H9 (cell line): ENCODE data around the gene SRRM2. TPM values are rescaled to one million over a fixed set of nuclear protein-coding genes. Genes with fewer than 3 reads are reported as not detected.

Source experiments
- DNase-seq: peaks from one replicate; pipeline ENCODE4 v3.0.0-alpha.2; 2017
- H2AFZ ChIP-seq: one replicate; pipeline ENCODE4 v1.6.1; 2013; ENCODE audit warnings: mild to moderate bottlenecking, low read length, control low read depth, moderate library complexity
- H2AK5ac ChIP-seq: 2 replicates; pipeline ENCODE4 v1.6.1; 2013; ENCODE audit warnings: low read length, control low read depth, mixed read lengths; ENCODE audit not compliant: insufficient read length
- H2BK120ac ChIP-seq: one replicate; pipeline ENCODE4 v1.6.1; 2013; ENCODE audit warnings: low read depth, mild to moderate bottlenecking, low read length, control low read depth, inconsistent platforms; ENCODE audit not compliant: poor library complexity, severe bottlenecking
- H2BK12ac ChIP-seq: 2 replicates; pipeline ENCODE4 v1.6.1; 2013; ENCODE audit warnings: low read length, control low read depth, mixed read lengths, low read depth; ENCODE audit not compliant: insufficient read length
- H2BK15ac ChIP-seq: 2 replicates; pipeline ENCODE4 v1.6.1; 2013; ENCODE audit warnings: low read depth, low read length, control low read depth
- H2BK20ac ChIP-seq: one replicate; pipeline ENCODE4 v1.6.1; 2013; ENCODE audit warnings: low read depth, mild to moderate bottlenecking, low read length, control low read depth, inconsistent platforms; ENCODE audit not compliant: poor library complexity, severe bottlenecking
- H2BK5ac ChIP-seq: 2 replicates; pipeline ENCODE4 v1.6.1; 2013; ENCODE audit warnings: low read length, control low read depth, mixed read lengths; ENCODE audit not compliant: insufficient read length
- H3K14ac ChIP-seq: 2 replicates; pipeline ENCODE4 v1.6.1; 2013; ENCODE audit warnings: low read length, control low read depth; ENCODE audit not compliant: insufficient read depth
- H3K18ac ChIP-seq: 2 replicates; pipeline ENCODE4 v1.6.1; 2013; ENCODE audit warnings: low read depth, mild to moderate bottlenecking, mixed read lengths, low read length, control low read depth; ENCODE audit not compliant: insufficient read length
- H3K23ac ChIP-seq: 2 replicates; pipeline ENCODE4 v1.6.1; 2013; ENCODE audit warnings: low read length, control low read depth, mixed read lengths, low read depth; ENCODE audit not compliant: insufficient read length
- H3K23me2 ChIP-seq: 2 replicates; pipeline ENCODE4 v1.6.1; 2013; ENCODE audit warnings: low read depth, mild to moderate bottlenecking, mixed read lengths, low read length, control low read depth; ENCODE audit not compliant: insufficient read length, poor library complexity, severe bottlenecking
- H3K27ac ChIP-seq: 2 replicates; pipeline ENCODE4 v1.5.1; 2013; ENCODE audit warnings: low read length, control low read depth, mixed read lengths, low read depth; ENCODE audit not compliant: insufficient read length
- H3K27me3 ChIP-seq: 2 replicates; pipeline ENCODE4 v1.6.1; 2013; ENCODE audit warnings: low read length, control low read depth, inconsistent platforms; ENCODE audit not compliant: insufficient read depth
- H3K4ac ChIP-seq: 2 replicates; pipeline ENCODE4 v1.6.1; 2013; ENCODE audit warnings: low read depth, mild to moderate bottlenecking, control low read depth, inconsistent platforms, low read length, moderate library complexity
- H3K4me1 ChIP-seq: 2 replicates; pipeline ENCODE4 v1.6.1; 2013; ENCODE audit warnings: low read length, control low read depth, inconsistent platforms; ENCODE audit not compliant: insufficient read depth
- H3K4me2 ChIP-seq: 2 replicates; pipeline ENCODE4 v1.6.1; 2013; ENCODE audit warnings: low read length, control low read depth, mixed read lengths; ENCODE audit not compliant: insufficient read length, insufficient read depth
- H3K56ac ChIP-seq: 2 replicates; pipeline ENCODE4 v1.6.1; 2013; ENCODE audit warnings: low read depth, mild to moderate bottlenecking, mixed read lengths, low read length, control low read depth; ENCODE audit not compliant: insufficient read length
- H3K79me1 ChIP-seq: 2 replicates; pipeline ENCODE4 v1.6.1; 2013; ENCODE audit warnings: low read depth, mild to moderate bottlenecking, moderate library complexity, low read length, control low read depth, inconsistent platforms; ENCODE audit not compliant: insufficient read depth, poor library complexity, severe bottlenecking
- H3K79me2 ChIP-seq: 2 replicates; pipeline ENCODE4 v1.6.1; 2013; ENCODE audit warnings: low read length, control low read depth, inconsistent platforms; ENCODE audit not compliant: insufficient read depth
- H3K9ac ChIP-seq: 2 replicates; pipeline ENCODE4 v1.6.1; 2013; ENCODE audit warnings: low read length, control low read depth, mixed read lengths; ENCODE audit not compliant: insufficient read length; ENCODE audit errors: extremely low read depth
- H3K9me3 ChIP-seq: one replicate; pipeline ENCODE4 v1.6.1; 2013; ENCODE audit warnings: low read depth, low read length, inconsistent platforms; ENCODE audit not compliant: control insufficient read depth
- H3T11ph ChIP-seq: one replicate; pipeline ENCODE4 v1.6.1; 2013; ENCODE audit warnings: mild to moderate bottlenecking, low read length, control low read depth, inconsistent platforms
- H4K20me1 ChIP-seq: one replicate; pipeline ENCODE4 v1.6.1; 2013; ENCODE audit not compliant: control insufficient read depth, insufficient read length, insufficient read depth
- H4K5ac ChIP-seq: 2 replicates; pipeline ENCODE4 v1.6.1; 2013; ENCODE audit warnings: low read depth, mild to moderate bottlenecking, mixed read lengths, low read length, control low read depth; ENCODE audit not compliant: insufficient read length
- H4K8ac ChIP-seq: replicated peaks from 2 replicates; pipeline ENCODE4 v1.6.1; 2013; ENCODE audit warnings: low read length, control low read depth, mixed read lengths, low read depth; ENCODE audit not compliant: insufficient read length
- H4K91ac ChIP-seq: 2 replicates; pipeline ENCODE4 v1.6.1; 2013; ENCODE audit warnings: low read depth, mild to moderate bottlenecking, moderate library complexity, mixed read lengths, low read length, control low read depth; ENCODE audit not compliant: insufficient read length
- H3K27ac Mint-ChIP-seq, 3 experiments: 2 replicates in 2 of 3; 3 replicates in 1 of 3; pipeline ENCODE4 v1.8.0; 2020 to 2021; ENCODE audit warnings: mixed read lengths in 3 of 3, mild to moderate bottlenecking in 1 of 3, moderate library complexity in 1 of 3
- H3K27me3 Mint-ChIP-seq: 2 replicates; pipeline ENCODE4 v1.8.0; 2021; ENCODE audit warnings: low read depth, mild to moderate bottlenecking, moderate library complexity, mixed read lengths
- H3K36me3 Mint-ChIP-seq, 3 experiments: 2 replicates in 2 of 3; 3 replicates in 1 of 3; pipeline ENCODE4 v1.8.0; 2020 to 2021; ENCODE audit warnings: low read depth in 3 of 3, mixed read lengths in 3 of 3; ENCODE audit not compliant: insufficient read depth in 1 of 3
- H3K4me1 Mint-ChIP-seq, 2 experiments: 2 replicates each; pipeline ENCODE4 v1.8.0; 2020; ENCODE audit warnings: mixed read lengths in 2 of 2
- H3K4me3 Mint-ChIP-seq, 2 experiments: 2 replicates in 1 of 2; 3 replicates in 1 of 2; pipeline ENCODE4 v1.8.0; 2020 to 2021; ENCODE audit warnings: mild to moderate bottlenecking in 2 of 2, mixed read lengths in 2 of 2, moderate library complexity in 1 of 2
- H3K9me3 Mint-ChIP-seq, 2 experiments: 2 replicates in 1 of 2; 3 replicates in 1 of 2; pipeline ENCODE4 v1.8.0; 2020; ENCODE audit warnings: mild to moderate bottlenecking in 2 of 2, mixed read lengths in 2 of 2, moderate library complexity in 1 of 2
- CTCF ChIP-seq: fragments of 200-600 bp; sonication (generic); conservative IDR thresholded peaks from 3 replicates; pipeline ENCODE4 v1.8.0; 2021; ENCODE audit warnings: antibody characterized with exemption, mild to moderate bottlenecking
- WGBS: extraction: QIAGEN DNeasy Blood & Tissue Kit; methylation state at CpG from one replicate; pipeline ENCODE4 v1.1.7; 2013; ENCODE audit warnings: missing lambda C conversion rate, low lambda C conversion rate, mixed read lengths; ENCODE audit not compliant: insufficient read length; ENCODE audit errors: extremely low coverage; 5-methylcytosine and 5-hydroxymethylcytosine counted together
- total RNA-seq: library from RNA; stranded (reverse); gene quantifications from 2 replicates; pipeline ENCODE4 v1.2.1, GENCODE V29; 2021

The SRRM2 gene
- total RNA-seq, 1 experiment from 2014 or later, result 694 TPM

GRCh38 chr16:2736476-2737237, 15.8 kb upstream of the SRRM2 start:
- no peak for DNase-seq
- no peaks in the 10 kb centered on the region for H3K79me2 ChIP-seq
- no peak overlapping the region for H3K14ac ChIP-seq
- H3K4me2 ChIP-seq, result no peak overlapping the region
- Mint-ChIP-seq H3K9me3 (no peaks in the 10 kb centered on the region), H3K4me3 (no peak overlapping the region), H3K4me1 (peaks cover 6 to 21% of the 10 kb centered on the region in 2 experiments; a peak in 2 of 4 replicates), H3K27me3 (no peaks in the 10 kb centered on the region; the same call in 1 of the 2 replicates), H3K36me3 (no peaks in the 10 kb centered on the region), H3K27ac (no peak overlapping the region; a peak in 1 of 7 replicates)
- H4K91ac ChIP-seq, result no peak overlapping the region
- no CpG with 5 or more reads among the region's 11 CpGs for WGBS
- no peak overlapping the region for H2BK5ac ChIP-seq
- H3K23ac ChIP-seq, result no peak overlapping the region
- H3K23me2 ChIP-seq, result no peaks in the 10 kb centered on the region
- H3K4ac ChIP-seq, result no peak overlapping the region
- no peak overlapping the region for H4K8ac ChIP-seq
- no peak overlapping the region for H4K5ac ChIP-seq
- H2AK5ac ChIP-seq, result no peak overlapping the region
- no peak overlapping the region for H3K9ac ChIP-seq
- H2BK20ac ChIP-seq, result no peak overlapping the region
- H3K27ac ChIP-seq, result no peak overlapping the region
- no peak overlapping the region for H2BK120ac ChIP-seq
- H3K4me1 ChIP-seq, result no peaks in the 10 kb centered on the region
- no peak overlapping the region for H3T11ph ChIP-seq
- H4K20me1 ChIP-seq, result no peaks in the 10 kb centered on the region
- no peak overlapping the region for H2BK15ac ChIP-seq
- no peak overlapping the region for H2AFZ ChIP-seq
- H3K27me3 ChIP-seq, result no peaks in the 10 kb centered on the region
- no peak overlapping the region for H3K56ac ChIP-seq
- no peaks in the 10 kb centered on the region for H3K79me1 ChIP-seq
- H2BK12ac ChIP-seq, result no peak overlapping the region
- TF ChIP-seq CTCF, result no peak
- no peaks in the 10 kb centered on the region for H3K9me3 ChIP-seq
- H3K18ac ChIP-seq, result no peak overlapping the region
